Measurements from ENCODE around the gene KLHDC9.
"Not testable (repeated sequence)": the region's sequence is repeated elsewhere in the genome, so short reads cannot be mapped to it uniquely, and the experiment has no call there.

Gene KLHDC9

DNA sequence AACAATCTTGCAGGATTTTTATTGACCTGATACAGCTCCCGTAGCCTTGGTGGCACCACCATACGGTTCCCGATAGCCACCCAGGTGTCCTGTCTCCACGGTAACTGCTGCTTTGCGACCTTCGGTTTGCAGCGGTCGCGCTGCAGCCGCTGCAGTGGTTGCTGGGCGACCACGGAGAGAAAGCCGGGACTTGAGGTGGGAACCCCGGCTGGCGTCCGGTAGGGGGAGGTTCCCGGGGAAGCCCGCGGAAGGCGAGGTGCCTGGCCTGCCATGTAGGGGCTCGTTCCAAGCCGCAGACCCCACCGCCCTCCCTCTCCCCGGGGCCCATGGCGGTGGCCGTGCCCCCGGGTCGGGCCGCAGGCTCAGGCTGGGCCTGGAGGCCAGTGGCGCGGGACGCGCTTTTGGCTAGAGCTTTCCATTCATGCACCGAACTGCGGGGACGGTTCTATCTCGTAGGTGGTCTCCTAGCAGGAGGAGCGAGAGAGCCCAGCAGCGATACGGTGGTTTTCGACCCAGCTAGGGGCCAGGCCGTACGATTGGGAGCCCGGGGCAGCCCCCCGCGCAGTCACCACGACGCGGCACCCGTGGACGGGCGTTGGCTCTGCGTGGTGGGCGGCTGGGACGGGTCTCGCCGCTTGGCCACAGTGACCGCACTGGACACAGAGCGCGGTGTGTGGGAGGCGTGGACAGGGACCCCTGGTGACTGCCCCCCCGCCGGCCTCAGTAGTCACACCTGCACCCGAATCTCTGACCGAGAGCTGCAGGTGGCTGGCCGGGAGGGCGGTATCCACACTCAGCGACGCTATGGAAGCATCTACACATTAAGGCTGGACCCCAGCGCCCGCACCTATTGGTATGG, at the start of gene KLHDC9:
KLHDC9 (plus strand) TSS at position 152 of the 859 bp plus-strand sequence; CDS start at position 327, 175 bp downstream.
- DNase-seq = peak; percentile 31 to 39

GRCh38 chr1:161048949-161049722, 49.0 kb upstream of the KLHDC9 start:
- DNase-seq = no peak

DNA sequence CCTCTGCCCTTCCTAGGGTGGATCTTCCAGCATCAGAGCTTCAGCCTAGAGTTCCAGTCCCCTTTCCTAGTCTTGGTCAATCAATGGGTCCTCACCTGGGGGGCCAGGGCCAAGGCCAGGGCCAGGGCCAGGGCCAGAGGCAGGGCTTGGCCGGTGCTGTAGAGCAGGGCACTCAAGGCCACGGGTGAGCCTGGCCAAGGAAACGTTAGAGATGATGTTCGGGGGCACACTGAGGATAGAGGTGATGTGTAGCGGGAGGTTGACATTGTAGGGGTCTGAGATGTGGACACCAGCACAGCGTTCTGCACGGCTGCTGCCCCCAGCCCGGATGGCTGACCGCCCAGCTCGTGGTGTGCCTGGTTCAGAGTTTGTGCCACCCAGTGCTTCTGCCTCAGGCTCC, 46.9 kb upstream of the KLHDC9 start:
- DNase-seq = no peak

GRCh38 chr1:161052899-161053298, 45.3 kb upstream of the KLHDC9 start:
- DNase-seq = no peak

DNA sequence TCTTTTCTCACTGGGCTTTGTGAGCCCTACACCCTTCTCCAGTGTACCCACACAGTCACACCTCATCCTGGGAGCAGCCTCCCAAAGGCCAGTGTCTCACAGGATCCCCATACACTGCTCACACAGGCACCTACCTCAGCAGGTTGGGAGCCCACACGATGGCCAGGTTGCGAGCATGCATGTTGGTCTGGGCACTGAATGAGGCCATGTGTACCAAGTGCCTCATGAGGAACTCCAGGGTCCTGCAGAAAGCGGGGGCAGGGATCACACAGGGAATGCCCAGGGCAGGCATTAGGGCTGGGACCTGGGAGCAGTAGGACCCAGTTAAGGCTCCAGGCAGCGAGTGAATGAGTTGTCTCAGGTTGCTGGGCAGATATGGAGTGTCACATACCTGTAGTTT, 43.9 kb upstream of the KLHDC9 start:
- no peak for DNase-seq

DNA sequence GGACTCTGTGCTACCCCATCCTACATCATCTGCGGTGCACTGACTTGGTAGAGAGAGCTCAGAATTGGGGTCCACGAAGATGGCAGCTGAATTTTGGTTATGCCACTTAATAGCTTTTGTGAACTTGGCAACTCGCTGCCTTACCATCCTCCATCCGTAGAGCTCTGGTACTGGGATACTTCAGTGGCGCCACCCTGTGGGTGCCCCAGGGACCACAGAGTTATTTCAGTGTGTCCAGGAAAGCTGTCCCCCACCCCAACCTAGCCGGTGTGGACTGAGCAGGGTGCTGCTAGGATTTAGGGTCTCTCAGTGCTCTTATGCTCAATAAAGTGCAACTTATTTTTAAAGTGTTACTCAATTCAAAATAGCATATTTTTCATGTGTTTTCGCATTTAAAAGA, 43.4 kb upstream of the KLHDC9 start:
- DNase-seq = no peak

- no peak for DNase-seq
Measured at GRCh38 chr1:161059293-161059692, 38.9 kb upstream of the KLHDC9 start.

DNA sequence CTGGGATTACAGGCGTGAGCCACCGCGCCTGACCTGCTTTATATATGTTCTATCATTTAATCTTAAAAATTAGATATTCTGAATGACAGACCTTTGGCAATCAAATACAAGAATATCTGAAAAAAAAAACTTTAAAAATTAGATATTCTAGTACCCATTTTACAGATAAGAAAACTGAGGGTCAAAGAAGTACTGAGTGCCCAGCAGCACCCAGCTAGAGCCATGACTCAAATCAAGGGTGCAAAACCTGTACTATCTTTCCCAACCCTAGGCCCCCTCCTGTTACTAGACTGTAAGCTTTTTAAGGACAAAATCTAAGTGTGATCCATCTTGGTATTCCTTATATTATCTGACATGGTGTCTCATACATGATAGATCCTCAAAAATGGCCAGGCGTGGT, 36.7 kb upstream of the KLHDC9 start:
- DNase-seq = no peak

DNA sequence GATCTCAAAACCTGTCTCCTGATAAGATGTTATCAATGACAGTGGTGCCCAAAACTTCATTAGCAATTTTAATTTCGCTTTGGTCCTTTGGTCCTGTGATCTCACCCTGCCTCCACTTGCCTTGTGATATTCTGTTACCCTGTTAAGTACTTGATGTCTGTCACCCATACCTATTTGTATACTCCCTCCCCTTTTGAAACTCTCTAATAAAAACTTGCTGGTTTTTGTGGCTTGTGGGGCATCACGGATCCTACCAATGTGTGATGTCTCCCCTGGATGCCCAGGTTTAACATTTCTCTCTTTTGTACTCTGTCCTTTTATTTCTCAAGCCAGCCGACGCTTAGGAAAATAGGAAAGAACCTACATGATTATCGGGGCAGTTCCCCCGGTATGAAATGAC, 34.2 kb upstream of the KLHDC9 start:
- DNase-seq = not testable (repeated sequence)

- not testable (repeated sequence) for DNase-seq
Measured at GRCh38 chr1:161065681-161066080, 32.5 kb upstream of the KLHDC9 start.

DNA sequence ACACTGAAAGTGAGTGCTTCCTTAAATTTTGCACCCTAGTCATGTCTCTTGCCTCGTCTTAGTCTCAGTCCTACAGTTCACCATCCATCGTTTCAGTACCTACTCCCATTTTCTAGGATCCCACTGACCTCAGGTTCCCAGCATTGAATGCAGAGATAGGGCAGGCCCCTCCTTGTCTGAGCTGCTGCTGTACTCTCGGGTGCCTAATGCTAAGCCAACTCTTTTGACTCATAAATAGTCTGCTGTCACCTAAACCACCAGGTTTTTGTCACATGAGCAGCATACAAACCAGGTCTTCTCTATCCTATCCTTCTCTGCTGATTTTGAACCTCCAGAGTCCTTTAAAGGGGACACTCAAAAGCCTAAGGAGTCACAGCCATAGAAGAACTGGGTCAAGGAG, 31.5 kb upstream of the KLHDC9 start:
- DNase-seq = no peak

DNA sequence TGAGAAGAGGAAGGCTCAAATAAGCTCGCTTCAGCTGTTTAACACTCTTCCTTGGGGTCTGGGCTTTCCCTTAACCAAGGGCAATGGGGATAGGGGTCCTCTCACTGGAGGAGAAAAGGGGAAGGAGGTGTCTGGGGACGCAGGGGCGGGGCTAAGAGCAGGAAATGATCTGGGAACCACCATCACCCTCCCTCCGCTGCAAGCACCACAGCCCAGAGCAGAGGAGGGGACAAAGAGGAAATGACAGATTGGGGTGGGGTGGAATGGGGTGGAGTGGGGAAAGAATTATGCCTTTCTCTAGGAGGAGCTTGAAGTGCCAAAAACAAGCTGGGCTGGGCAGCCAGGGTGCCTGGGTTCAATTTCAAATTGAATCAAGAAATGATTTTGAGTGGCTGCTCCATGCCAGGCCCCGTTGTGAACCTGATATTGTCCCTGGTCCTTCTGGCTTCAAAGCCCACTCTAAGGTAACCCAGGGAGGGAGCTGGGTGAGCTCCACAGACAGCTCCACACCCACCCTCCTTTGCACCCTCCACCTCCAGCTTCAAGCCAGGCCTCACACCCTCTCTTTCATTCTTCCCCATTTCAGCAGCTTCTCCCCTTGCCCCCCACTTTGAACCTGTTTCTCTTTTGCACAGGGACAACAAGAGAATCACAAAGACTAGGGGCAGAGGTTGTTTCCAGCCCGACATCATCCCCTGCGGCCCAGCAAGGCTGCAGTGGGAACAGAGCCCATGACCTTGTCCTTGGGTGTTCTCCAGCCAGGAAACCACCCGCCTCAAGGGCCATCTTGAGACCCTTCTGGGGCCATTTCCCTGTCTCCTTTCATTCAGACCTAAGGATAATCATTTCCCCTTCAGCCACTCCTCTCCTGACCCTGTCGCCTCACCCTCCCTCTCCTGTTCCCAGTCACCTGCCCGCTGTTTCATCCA, 29.6 kb upstream of the KLHDC9 start:
- DNase-seq = peak; percentile 68 to 71

DNA sequence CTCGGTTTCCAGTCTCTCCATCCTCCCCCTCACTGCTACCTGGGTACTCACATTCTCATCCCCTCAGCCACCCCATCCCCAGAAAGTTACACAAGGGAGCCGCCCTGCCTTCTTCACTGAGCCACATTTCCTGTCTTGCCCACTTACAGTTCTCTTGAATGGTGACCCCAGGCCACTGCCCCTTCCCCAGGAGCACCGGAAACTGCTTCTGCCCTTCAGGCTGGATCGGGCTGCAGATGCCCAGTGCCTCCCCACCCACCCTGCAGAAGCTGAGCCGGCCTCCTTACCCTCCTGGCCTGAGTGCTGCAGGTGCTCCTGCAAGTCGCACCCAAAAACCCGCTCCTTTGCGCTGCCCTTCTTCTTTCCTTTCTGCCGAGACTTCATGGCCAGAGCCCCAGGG, 28.9 kb upstream of the KLHDC9 start:
- no peak for DNase-seq

DNA sequence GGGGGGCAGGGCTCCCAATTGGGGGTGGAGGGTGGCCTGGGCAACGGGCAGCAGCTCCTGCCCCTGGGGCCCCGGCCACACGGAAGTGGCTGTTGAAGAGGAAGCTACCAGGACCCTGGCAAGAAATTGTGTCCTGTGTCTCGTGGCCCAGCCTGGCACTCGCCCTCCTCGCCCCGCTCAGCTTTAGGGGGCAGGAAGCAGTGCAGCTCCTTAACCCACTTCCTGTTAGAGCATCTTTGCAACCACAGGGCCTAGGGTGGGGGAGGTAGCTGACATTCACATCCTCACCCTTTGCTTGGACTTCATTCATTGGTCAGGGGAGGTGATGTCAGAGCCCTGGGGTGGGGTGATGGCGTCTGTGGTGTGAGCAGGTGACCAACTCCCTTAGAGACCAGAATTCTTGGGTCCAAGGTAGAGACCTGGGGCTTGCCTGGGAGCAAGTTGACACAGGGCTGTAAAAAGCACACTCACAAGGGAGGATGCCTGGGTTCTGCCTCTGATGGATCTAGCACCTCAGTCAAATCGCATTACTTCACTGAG, 28.4 kb upstream of the KLHDC9 start, which contains the start of gene ARHGAP30:
ARHGAP30 (minus strand) TSS at position 161 of the 540 bp plus-strand sequence. CDS start 267 bp downstream, outside the sequence.
- peak; percentile 69 for DNase-seq

DNA sequence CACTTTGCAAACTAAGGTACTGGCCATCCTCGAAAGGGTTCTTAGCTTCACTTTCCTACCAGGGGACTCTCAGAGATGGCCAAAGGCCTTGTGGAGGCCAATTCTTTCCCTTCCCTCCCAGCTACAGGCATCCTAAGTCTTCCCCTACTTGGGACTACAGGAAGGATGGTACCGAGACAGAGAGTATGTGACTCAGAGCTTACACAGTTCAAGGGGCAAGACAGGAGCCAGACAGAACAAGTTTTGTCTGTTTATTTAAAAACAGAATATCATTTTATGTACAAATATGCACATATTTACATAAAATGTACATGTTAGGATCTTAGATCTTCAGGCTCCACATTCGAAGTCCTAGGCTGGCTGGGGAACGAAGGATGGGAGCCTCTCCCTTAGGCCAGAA, 27.4 kb upstream of the KLHDC9 start:
- no peak for DNase-seq

GRCh38 chr1:161071886-161072371, 26.2 kb upstream of the KLHDC9 start:
- DNase-seq = peak; percentile 34 to 38

GRCh38 chr1:161072751-161073449, 25.3 kb upstream of the KLHDC9 start:
- DNase-seq = no peak

GRCh38 chr1:161073474-161074121, 24.6 kb upstream of the KLHDC9 start:
- DNase-seq = no peak

DNA sequence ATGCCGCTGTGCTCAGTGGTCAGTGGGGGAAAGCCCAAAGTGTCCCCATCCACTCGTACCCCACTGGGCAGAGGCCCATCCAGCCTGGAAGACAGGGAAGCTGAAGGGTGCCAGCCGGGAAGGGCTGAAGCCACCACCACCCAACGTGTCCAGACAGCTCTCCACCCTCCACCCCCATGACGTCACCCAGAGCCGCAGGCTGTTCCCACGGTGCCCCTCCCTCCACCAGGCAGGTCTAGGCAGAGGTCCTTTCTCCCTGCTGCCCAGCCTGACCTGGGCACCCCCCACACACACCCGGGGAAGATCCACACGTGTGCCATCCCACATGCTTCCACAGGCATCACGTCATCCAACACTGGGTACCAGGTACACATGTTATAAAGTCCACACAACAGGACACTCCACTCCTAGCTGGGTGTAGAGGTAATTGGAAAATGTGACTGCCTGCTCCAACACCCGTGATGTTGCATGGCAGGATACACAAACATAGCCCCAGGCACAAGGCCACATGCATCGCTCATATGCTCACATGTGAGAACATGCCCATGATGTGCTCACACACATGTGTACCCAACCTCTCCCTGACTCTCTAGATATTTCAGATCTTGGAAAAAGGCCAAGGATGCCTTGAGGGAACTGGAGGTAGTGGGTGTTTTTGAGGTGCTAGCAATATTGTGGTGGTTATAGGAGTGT, 23.3 kb upstream of the KLHDC9 start:
- no peak for DNase-seq

GRCh38 chr1:161076410-161076809, 21.8 kb upstream of the KLHDC9 start:
- no peak for DNase-seq

All from activated CD4-positive, alpha-beta T cell treated with anti-CD3 and anti-CD28 coated beads, Interleukin-2, amount 50 U/mL, for 4 hours (primary cell).